ENCODE measurements around the gene ILRUN.
"Not testable (repeated sequence)": the region's sequence is repeated elsewhere in the genome, so short reads cannot be mapped to it uniquely, and the experiment has no call there.

Gene ILRUN

GRCh38 chr6:34676140-34676539, 20.4 kb downstream of the ILRUN start:
- H3K36me3 ChIP-seq (ENCODE audit: control insufficient read depth in 2 of 2, insufficient read depth in 2 of 2, low read length in 2 of 2): no peaks in the 10 kb centered on the region
- H3K9ac ChIP-seq (ENCODE audit: low read length in 2 of 2): no peak overlapping the region
- no peaks in the 10 kb centered on the region for H3K9me3 ChIP-seq (ENCODE audit: control insufficient read depth in 2 of 2, low read length in 2 of 2)
- H3K27ac ChIP-seq (ENCODE audit: low read length): no peak overlapping the region
- peaks cover 5% of the 10 kb centered on the region for H3K4me1 ChIP-seq (ENCODE audit: control insufficient read depth, insufficient read depth, low read length)
- no peak overlapping the region for H3K4me3 ChIP-seq (ENCODE audit: low read length in 2 of 2)
- H3K27me3 ChIP-seq (ENCODE audit: control insufficient read depth in 1 of 2, insufficient read depth in 2 of 2, low read length in 2 of 2): no peaks in the 10 kb centered on the region

- H3K27ac ChIP-seq (ENCODE audit: low read length); H3K4me3 ChIP-seq (ENCODE audit: low read length in 2 of 2); H3K4me1 ChIP-seq (ENCODE audit: control insufficient read depth, insufficient read depth, low read length): not testable (repeated sequence)
Observed at GRCh38 chr6:34674930-34675329, 21.6 kb downstream of the ILRUN start.

GRCh38 chr6:34674268-34674639, 22.3 kb downstream of the ILRUN start:
- no peak overlapping the region for H3K9ac ChIP-seq (ENCODE audit: low read length in 2 of 2)
- H3K4me1 ChIP-seq (ENCODE audit: control insufficient read depth, insufficient read depth, low read length): peaks cover 5% of the 10 kb centered on the region
- H3K27me3 ChIP-seq (ENCODE audit: control insufficient read depth in 1 of 2, insufficient read depth in 2 of 2, low read length in 2 of 2): no peaks in the 10 kb centered on the region
- no peak overlapping the region for H3K4me3 ChIP-seq (ENCODE audit: low read length in 2 of 2)
- no peaks in the 10 kb centered on the region for H3K36me3 ChIP-seq (ENCODE audit: control insufficient read depth in 2 of 2, insufficient read depth in 2 of 2, low read length in 2 of 2)
- no peaks in the 10 kb centered on the region for H3K9me3 ChIP-seq (ENCODE audit: control insufficient read depth in 2 of 2, low read length in 2 of 2)
- no peak overlapping the region for H3K27ac ChIP-seq (ENCODE audit: low read length)

More at GRCh38 chr6:34674930-34675329, 21.6 kb downstream of the ILRUN start:
- not testable (repeated sequence) for H3K27me3 ChIP-seq (ENCODE audit: control insufficient read depth in 1 of 2, insufficient read depth in 2 of 2, low read length in 2 of 2); H3K36me3 ChIP-seq (ENCODE audit: control insufficient read depth in 2 of 2, insufficient read depth in 2 of 2, low read length in 2 of 2); H3K9ac ChIP-seq (ENCODE audit: low read length in 2 of 2); H3K9me3 ChIP-seq (ENCODE audit: control insufficient read depth in 2 of 2, low read length in 2 of 2)

- peak overlapping the region in 1 of 2 donors; percentile 5 for H3K9ac ChIP-seq (ENCODE audit: low read length in 2 of 2)
- H3K9me3 ChIP-seq (ENCODE audit: control insufficient read depth in 2 of 2, low read length in 2 of 2): no peaks in the 10 kb centered on the region
- no peak overlapping the region for H3K27ac ChIP-seq (ENCODE audit: low read length)
- no peaks in the 10 kb centered on the region for H3K27me3 ChIP-seq (ENCODE audit: control insufficient read depth in 1 of 2, insufficient read depth in 2 of 2, low read length in 2 of 2)
- H3K4me1 ChIP-seq (ENCODE audit: control insufficient read depth, insufficient read depth, low read length): peaks cover 5% of the 10 kb centered on the region
- H3K36me3 ChIP-seq (ENCODE audit: control insufficient read depth in 2 of 2, insufficient read depth in 2 of 2, low read length in 2 of 2): no peaks in the 10 kb centered on the region
- no peak overlapping the region for H3K4me3 ChIP-seq (ENCODE audit: low read length in 2 of 2)
Observed at GRCh38 chr6:34673064-34673463, 23.5 kb downstream of the ILRUN start.

GRCh38 chr6:34672657-34673043, 23.9 kb downstream of the ILRUN start:
- Histone ChIP-seq H3K4me3 (ENCODE audit: low read length in 2 of 2) (no peak overlapping the region), H3K27ac (ENCODE audit: low read length) (no peak overlapping the region), H3K36me3 (ENCODE audit: control insufficient read depth in 2 of 2, insufficient read depth in 2 of 2, low read length in 2 of 2) (no peaks in the 10 kb centered on the region), H3K27me3 (ENCODE audit: control insufficient read depth in 1 of 2, insufficient read depth in 2 of 2, low read length in 2 of 2) (no peaks in the 10 kb centered on the region), H3K9me3 (ENCODE audit: control insufficient read depth in 2 of 2, low read length in 2 of 2) (no peaks in the 10 kb centered on the region), H3K9ac (ENCODE audit: low read length in 2 of 2) (no peak overlapping the region), H3K4me1 (ENCODE audit: control insufficient read depth, insufficient read depth, low read length) (peaks cover 4% of the 10 kb centered on the region)

- no peaks in the 10 kb centered on the region for H3K27me3 ChIP-seq (ENCODE audit: control insufficient read depth in 1 of 2, insufficient read depth in 2 of 2, low read length in 2 of 2)
- H3K36me3 ChIP-seq (ENCODE audit: control insufficient read depth in 2 of 2, insufficient read depth in 2 of 2, low read length in 2 of 2): no peaks in the 10 kb centered on the region
- no peak overlapping the region for H3K27ac ChIP-seq (ENCODE audit: low read length)
- H3K9ac ChIP-seq (ENCODE audit: low read length in 2 of 2): no peak overlapping the region
- H3K4me3 ChIP-seq (ENCODE audit: low read length in 2 of 2): no peak overlapping the region
- H3K4me1 ChIP-seq (ENCODE audit: control insufficient read depth, insufficient read depth, low read length): peaks cover 3% of the 10 kb centered on the region
- H3K9me3 ChIP-seq (ENCODE audit: control insufficient read depth in 2 of 2, low read length in 2 of 2): no peaks in the 10 kb centered on the region
Observed at GRCh38 chr6:34671801-34672656, 24.5 kb downstream of the ILRUN start.

GRCh38 chr6:34671367-34671766, 25.2 kb downstream of the ILRUN start:
- H3K27ac ChIP-seq (ENCODE audit: low read length): no peak overlapping the region

GRCh38 chr6:34668799-34669198, 27.8 kb downstream of the ILRUN start:
- H3K27me3 ChIP-seq (ENCODE audit: control insufficient read depth in 1 of 2, insufficient read depth in 2 of 2, low read length in 2 of 2); H3K4me1 ChIP-seq (ENCODE audit: control insufficient read depth, insufficient read depth, low read length); H3K36me3 ChIP-seq (ENCODE audit: control insufficient read depth in 2 of 2, insufficient read depth in 2 of 2, low read length in 2 of 2); H3K27ac ChIP-seq (ENCODE audit: low read length); H3K9me3 ChIP-seq (ENCODE audit: control insufficient read depth in 2 of 2, low read length in 2 of 2); H3K4me3 ChIP-seq (ENCODE audit: low read length in 2 of 2); H3K9ac ChIP-seq (ENCODE audit: low read length in 2 of 2): not testable (repeated sequence)

More at GRCh38 chr6:34671367-34671766, 25.2 kb downstream of the ILRUN start:
- H3K4me3 ChIP-seq (ENCODE audit: low read length in 2 of 2): no peak overlapping the region
- peaks cover 3% of the 10 kb centered on the region for H3K4me1 ChIP-seq (ENCODE audit: control insufficient read depth, insufficient read depth, low read length)
- H3K27me3 ChIP-seq (ENCODE audit: control insufficient read depth in 1 of 2, insufficient read depth in 2 of 2, low read length in 2 of 2): no peaks in the 10 kb centered on the region
- no peaks in the 10 kb centered on the region for H3K36me3 ChIP-seq (ENCODE audit: control insufficient read depth in 2 of 2, insufficient read depth in 2 of 2, low read length in 2 of 2)
- H3K9me3 ChIP-seq (ENCODE audit: control insufficient read depth in 2 of 2, low read length in 2 of 2): no peaks in the 10 kb centered on the region
- no peak overlapping the region for H3K9ac ChIP-seq (ENCODE audit: low read length in 2 of 2)

- Histone ChIP-seq H3K36me3 (ENCODE audit: control insufficient read depth in 2 of 2, insufficient read depth in 2 of 2, low read length in 2 of 2) (no peaks in the 10 kb centered on the region), H3K9me3 (ENCODE audit: control insufficient read depth in 2 of 2, low read length in 2 of 2) (no peaks in the 10 kb centered on the region), H3K27me3 (ENCODE audit: control insufficient read depth in 1 of 2, insufficient read depth in 2 of 2, low read length in 2 of 2) (no peaks in the 10 kb centered on the region), H3K27ac (ENCODE audit: low read length) (no peak overlapping the region), H3K4me1 (ENCODE audit: control insufficient read depth, insufficient read depth, low read length) (peaks cover 2% of the 10 kb centered on the region), H3K4me3 (ENCODE audit: low read length in 2 of 2) (no peak overlapping the region), H3K9ac (ENCODE audit: low read length in 2 of 2) (no peak overlapping the region)
Observed at GRCh38 chr6:34667481-34668238, 28.9 kb downstream of the ILRUN start.

- Histone ChIP-seq H3K9me3 (ENCODE audit: control insufficient read depth in 2 of 2, low read length in 2 of 2) (no peaks in the 10 kb centered on the region), H3K4me3 (ENCODE audit: low read length in 2 of 2) (no peak overlapping the region), H3K36me3 (ENCODE audit: control insufficient read depth in 2 of 2, insufficient read depth in 2 of 2, low read length in 2 of 2) (no peaks in the 10 kb centered on the region), H3K9ac (ENCODE audit: low read length in 2 of 2) (no peak overlapping the region), H3K4me1 (ENCODE audit: control insufficient read depth, insufficient read depth, low read length) (peaks cover 2% of the 10 kb centered on the region), H3K27me3 (ENCODE audit: control insufficient read depth in 1 of 2, insufficient read depth in 2 of 2, low read length in 2 of 2) (no peaks in the 10 kb centered on the region), H3K27ac (ENCODE audit: low read length) (no peak overlapping the region)
Observed at GRCh38 chr6:34665019-34665418, 31.5 kb downstream of the ILRUN start.

Measured in stomach smooth muscle (tissue), 2 donors.